ENCODE results near the gene PANX2. TPM values are rescaled to one million over a fixed set of nuclear protein-coding genes. Genes with fewer than 3 reads are reported as not detected.

The PANX2 gene
- total and polyA plus RNA-seq, 2 experiments from 2014 or later, result 2.8 to 5.1 TPM

- TF ChIP-seq ZNF462 (CRISPR knock-in tag; IDR thresholded peaks at IDR 0.05) (no peak), CREB1 (CRISPR knock-in tag; IDR thresholded peaks at IDR 0.05; ENCODE audit: low read depth) (no peak), JUNB (IDR thresholded peaks at IDR 0.05; ENCODE audit: unreplicated experiment) (no peak), CTCF (conservative IDR thresholded peaks at IDR 0.05; ENCODE audit: low read depth in 2 of 2) (no peak), STAT1 (IDR thresholded peaks at IDR 0.05; ENCODE audit: unreplicated experiment) (no peak)
Observed at GRCh38 chr22:50219800-50220602, 49.5 kb downstream of the PANX2 start (continued).
